Spinal cord (tissue), 10 donors: ENCODE measurements around the gene EXOSC2. TPM values are rescaled to one million over a fixed set of nuclear protein-coding genes. Genes with fewer than 3 reads are reported as not detected.

Source experiments
- DNase-seq, 6 donors: peaks; one replicate each; pipeline versions ENCODE4 v3.0.0 to v3.0.0-alpha.2; 2013 to 2015; ENCODE audit warnings: low spot score in 6 of 6, low read depth in 4 of 6
- H3K27ac ChIP-seq: one replicate; pipeline ENCODE4 v1.5.1; 2013; ENCODE audit warnings: low read depth, low read length, control low read depth
- H3K27me3 ChIP-seq: one replicate; pipeline ENCODE4 v1.6.1; 2013; ENCODE audit warnings: low read length; ENCODE audit not compliant: control insufficient read depth, insufficient read depth
- H3K36me3 ChIP-seq: one replicate; pipeline ENCODE4 v1.6.1; 2013; ENCODE audit warnings: low read length; ENCODE audit not compliant: control insufficient read depth, insufficient read depth
- H3K4me1 ChIP-seq: one replicate; pipeline ENCODE4 v1.6.1; 2013; ENCODE audit warnings: low read length; ENCODE audit not compliant: control insufficient read depth, insufficient read depth
- H3K4me3 ChIP-seq: one replicate; pipeline ENCODE4 v1.5.1; 2013; ENCODE audit warnings: low read depth, low read length, control low read depth
- H3K9me3 ChIP-seq: one replicate; pipeline ENCODE4 v1.6.1; 2013; ENCODE audit warnings: low read length; ENCODE audit not compliant: control insufficient read depth, insufficient read depth
- WGBS: methylation state at CpG from one replicate; pipeline ENCODE4 v1.1.5; 2013; ENCODE audit warnings: missing lambda C conversion rate; ENCODE audit not compliant: insufficient coverage; 5-methylcytosine and 5-hydroxymethylcytosine counted together
- polyA plus RNA-seq, 2 donors: library from polyadenylated mRNA; unstranded; fragments of 120-200 nt; gene quantifications; one replicate each; pipeline ENCODE4 v1.2.1, GENCODE V29; 2013; ENCODE audit not compliant: insufficient read length in 2 of 2
- total RNA-seq, 2 donors: library from RNA; depleted of rRNA in 1 of 2; stranded (reverse); fragments of 120-200 nt in 1 of 2; fragments of >200 nt in 1 of 2; gene quantifications; one replicate each; pipeline versions ENCODE4 v1.2.3 to v1.2.4, GENCODE V29; 2013 to 2014
- donor health status: healthy.

EXOSC2 gene
- total and polyA plus RNA-seq, 4 donors, result 26.7 to 46.1 (median 32.4) TPM

- H3K9me3 ChIP-seq, result no peaks in the 10 kb centered on the region
- peaks cover 24% of the 10 kb centered on the region for H3K4me1 ChIP-seq
- peak overlapping the region; percentile 75 for H3K27ac ChIP-seq
- peaks cover 19% of the 10 kb centered on the region for H3K36me3 ChIP-seq
- WGBS, result 21% methylated on average over 23 of the region's 25 CpGs
- H3K27me3 ChIP-seq, result no peaks in the 10 kb centered on the region
- DNase-seq, result peak in 2 of 6 donors; percentile 76 to 84
- no peak overlapping the region for H3K4me3 ChIP-seq
Measured at GRCh38 chr9:130692321-130692720, 1.3 kb upstream of the EXOSC2 start.

GRCh38 chr9:130693101-130693425 lies 517 bp upstream of the EXOSC2 start:
- DNase-seq, result no peak
- Histone ChIP-seq H3K27me3 (no peaks in the 10 kb centered on the region), H3K9me3 (no peaks in the 10 kb centered on the region), H3K36me3 (peaks cover 26% of the 10 kb centered on the region), H3K27ac (peak overlapping the region; percentile 72), H3K4me1 (peaks cover 24% of the 10 kb centered on the region), H3K4me3 (peak overlapping the region; percentile 73)
- WGBS, result 0% methylated on average over 1 of the region's 8 CpGs

- WGBS, result no CpG with 5 or more reads among the region's 8 CpGs
- Histone ChIP-seq H3K9me3 (no peaks in the 10 kb centered on the region), H3K36me3 (peaks cover 36% of the 10 kb centered on the region), H3K27me3 (no peaks in the 10 kb centered on the region), H3K4me1 (peaks cover 24% of the 10 kb centered on the region), H3K27ac (no peak overlapping the region), H3K4me3 (peak overlapping the region; percentile 73)
- DNase-seq, result no peak
Measured at GRCh38 chr9:130694205-130694604, 625 bp downstream of the EXOSC2 start.

GRCh38 chr9:130696139-130696650 lies 2.6 kb downstream of the EXOSC2 start:
- WGBS, result 88% methylated on average over 3 of the region's 4 CpGs
- H3K9me3 ChIP-seq, result no peaks in the 10 kb centered on the region
- peaks cover 53% of the 10 kb centered on the region for H3K36me3 ChIP-seq
- no peak for DNase-seq
- H3K27me3 ChIP-seq, result no peaks in the 10 kb centered on the region
- no peak overlapping the region for H3K4me3 ChIP-seq
- peaks cover 26% of the 10 kb centered on the region for H3K4me1 ChIP-seq
- H3K27ac ChIP-seq, result no peak overlapping the region

- peaks cover 59% of the 10 kb centered on the region for H3K36me3 ChIP-seq
Measured at GRCh38 chr9:130696996-130697395, 3.4 kb downstream of the EXOSC2 start.

GRCh38 chr9:130698514-130698913 lies 4.9 kb downstream of the EXOSC2 start:
- Histone ChIP-seq H3K27me3 (no peaks in the 10 kb centered on the region), H3K4me3 (no peak overlapping the region), H3K36me3 (peaks cover 72% of the 10 kb centered on the region), H3K4me1 (peaks cover 16% of the 10 kb centered on the region), H3K27ac (no peak overlapping the region), H3K9me3 (no peaks in the 10 kb centered on the region)
- 79% methylated on average over 3 of the region's 3 CpGs for WGBS
- no peak for DNase-seq

More at GRCh38 chr9:130696996-130697395, 3.4 kb downstream of the EXOSC2 start:
- no peak for DNase-seq
- no peak overlapping the region for H3K4me3 ChIP-seq
- H3K9me3 ChIP-seq, result no peaks in the 10 kb centered on the region
- peaks cover 28% of the 10 kb centered on the region for H3K4me1 ChIP-seq
- H3K27me3 ChIP-seq, result no peaks in the 10 kb centered on the region
- 86% methylated on average over 8 of the region's 8 CpGs for WGBS
- no peak overlapping the region for H3K27ac ChIP-seq

- H3K9me3 ChIP-seq, result no peaks in the 10 kb centered on the region
- no peak overlapping the region for H3K4me3 ChIP-seq
- no peak for DNase-seq
- peaks cover 77% of the 10 kb centered on the region for H3K36me3 ChIP-seq
- H3K27ac ChIP-seq, result no peak overlapping the region
- WGBS, result 100% methylated on average over 2 of the region's 2 CpGs
- H3K4me1 ChIP-seq, result peaks cover 19% of the 10 kb centered on the region
- H3K27me3 ChIP-seq, result no peaks in the 10 kb centered on the region
Measured at GRCh38 chr9:130699047-130699446, 5.5 kb downstream of the EXOSC2 start.

GRCh38 chr9:130701059-130702022 lies 7.8 kb downstream of the EXOSC2 start:
- peak overlapping the region; percentile 22 for H3K27ac ChIP-seq
- peak in 2 of 6 donors; percentile 79 to 89 for DNase-seq
- no peaks in the 10 kb centered on the region for H3K9me3 ChIP-seq
- H3K36me3 ChIP-seq, result peaks cover 74% of the 10 kb centered on the region
- no peak overlapping the region for H3K4me3 ChIP-seq
- 29% methylated on average over 5 of the region's 13 CpGs for WGBS
- peaks cover 10% of the 10 kb centered on the region for H3K4me1 ChIP-seq
- no peaks in the 10 kb centered on the region for H3K27me3 ChIP-seq

GRCh38 chr9:130703501-130703900 lies 9.9 kb downstream of the EXOSC2 start:
- no peaks in the 10 kb centered on the region for H3K27me3 ChIP-seq
- peak in 1 of 6 donors; percentile 63 for DNase-seq
- H3K4me3 ChIP-seq, result no peak overlapping the region
- peaks cover 61% of the 10 kb centered on the region for H3K36me3 ChIP-seq
- H3K9me3 ChIP-seq, result no peaks in the 10 kb centered on the region
- peaks cover 10% of the 10 kb centered on the region for H3K4me1 ChIP-seq
- 83% methylated on average over 6 of the region's 7 CpGs for WGBS
- H3K27ac ChIP-seq, result peak overlapping the region; percentile 52
